IMR-90 (cell line): ENCODE results near the gene IL2RA. TPM values are rescaled to one million over a fixed set of nuclear protein-coding genes. Genes with fewer than 3 reads are reported as not detected.
A peak's percentile ranks its signal among the peaks of the same experiment; 100 is the strongest.

Source experiments
- ATAC-seq: fragments of 200-7000 bp; cut with Tn5 transposase; 2 replicates; pipeline ENCODE4 v1.9.1; 2020; ENCODE audit warnings: low read depth, mild to moderate bottlenecking, moderate library complexity
- BruUV-seq: library from RNA; stranded (reverse); fragments of 400-500 nt; replicated peaks from 2 replicates; lab custom pipeline; 2021; lab: Mats Ljungman, UMichigan
- CTCF ChIA-PET: fragments of 300-600 bp; formaldehyde crosslinking; extraction: SDS; loops from one replicate; lab custom pipeline; 2021; ENCODE audit warnings: antibody characterized with exemption; lab: Yijun Ruan, JAX
- POLR2A ChIA-PET: fragments of 300-600 bp; sonication (Branson Sonifier 250); formaldehyde crosslinking; loops from one replicate; lab custom pipeline; 2022; ENCODE audit warnings: antibody characterized with exemption; ENCODE audit not compliant: unreplicated experiment; lab: Charles Lee
- DNase-seq: peaks from one replicate; pipeline ENCODE4 v3.0.0; 2013
- H2AFZ ChIP-seq: replicated peaks from 2 replicates; pipeline ENCODE3; 2013; ENCODE audit warnings: low read length, mild to moderate bottlenecking; ENCODE audit not compliant: poor library complexity
- H2AK5ac ChIP-seq: 2 replicates; pipeline ENCODE4 v1.6.1; 2013; ENCODE audit warnings: low read depth, low read length, inconsistent platforms
- H2AK9ac ChIP-seq: replicated peaks from 2 replicates; pipeline ENCODE3; 2013; ENCODE audit warnings: mild to moderate bottlenecking, low read depth, low read length, moderate library complexity; ENCODE audit not compliant: poor library complexity
- H2BK120ac ChIP-seq: 2 replicates; pipeline ENCODE4 v1.6.1; 2013; ENCODE audit warnings: low read depth, low read length, inconsistent platforms
- H2BK15ac ChIP-seq: 3 replicates; pipeline ENCODE4 v1.6.1; 2013; ENCODE audit warnings: low read depth, low read length, inconsistent platforms
- H2BK20ac ChIP-seq: 2 replicates; pipeline ENCODE4 v1.6.1; 2013; ENCODE audit warnings: low read depth, mild to moderate bottlenecking, inconsistent platforms, low read length, moderate library complexity
- H2BK5ac ChIP-seq: 2 replicates; pipeline ENCODE4 v1.6.1; 2013; ENCODE audit warnings: mild to moderate bottlenecking, low read depth, low read length, inconsistent platforms; ENCODE audit not compliant: poor library complexity, severe bottlenecking
- H3K14ac ChIP-seq: replicated peaks from 2 replicates; pipeline ENCODE4 v1.6.1; 2013; ENCODE audit warnings: low read depth, low read length, inconsistent platforms
- H3K18ac ChIP-seq: 2 replicates; pipeline ENCODE4 v1.6.1; 2013; ENCODE audit warnings: low read depth, low read length, control low read depth
- H3K23ac ChIP-seq: 2 replicates; pipeline ENCODE4 v1.6.1; 2013; ENCODE audit warnings: low read depth, low read length, inconsistent platforms
- H3K27ac ChIP-seq: 2 replicates; pipeline ENCODE4 v1.5.1; 2013; ENCODE audit warnings: mild to moderate bottlenecking, control low read depth, low read length; ENCODE audit not compliant: insufficient read depth
- H3K27me3 ChIP-seq: 2 replicates; pipeline ENCODE4 v1.6.1; 2013; ENCODE audit warnings: low read length; ENCODE audit not compliant: control insufficient read depth, insufficient read depth
- H3K36me3 ChIP-seq: 2 replicates; pipeline ENCODE4 v1.6.1; 2013; ENCODE audit warnings: low read length, mixed read lengths; ENCODE audit not compliant: control insufficient read depth, insufficient read depth
- H3K4ac ChIP-seq: 2 replicates; pipeline ENCODE4 v1.6.1; 2013; ENCODE audit warnings: low read depth, low read length, inconsistent platforms
- H3K4me1 ChIP-seq: 2 replicates; pipeline ENCODE4 v1.6.1; 2013; ENCODE audit warnings: low read length, mixed read lengths; ENCODE audit not compliant: control insufficient read depth, insufficient read depth
- H3K4me2 ChIP-seq: 2 replicates; pipeline ENCODE4 v1.6.1; 2013; ENCODE audit warnings: low read depth, mild to moderate bottlenecking, control low read depth, low read length, moderate library complexity
- H3K4me3 ChIP-seq: 2 replicates; pipeline ENCODE4 v1.5.1; 2013; ENCODE audit warnings: low read depth, mild to moderate bottlenecking, control low read depth, low read length, moderate library complexity; ENCODE audit not compliant: insufficient read depth
- H3K56ac ChIP-seq: 2 replicates; pipeline ENCODE4 v1.6.1; 2013; ENCODE audit warnings: low read length, inconsistent platforms; ENCODE audit not compliant: insufficient read depth; ENCODE audit errors: extremely low read depth
- H3K79me1 ChIP-seq, 2 experiments: 2 replicates each; pipeline ENCODE4 v1.6.1; 2013; ENCODE audit warnings: low read length in 2 of 2, inconsistent platforms in 1 of 2, low read depth in 1 of 2
- H3K9ac ChIP-seq: 2 replicates; pipeline ENCODE4 v1.6.1; 2013; ENCODE audit warnings: low read depth, low read length, control low read depth
- H3K9me1 ChIP-seq: 2 replicates; pipeline ENCODE4 v1.6.1; 2013; ENCODE audit warnings: low read length, inconsistent platforms; ENCODE audit not compliant: insufficient read depth
- H3K9me3 ChIP-seq: 2 replicates; pipeline ENCODE4 v1.6.1; 2013; ENCODE audit warnings: low read length; ENCODE audit not compliant: control insufficient read depth, insufficient read depth
- H4K20me1 ChIP-seq: 2 replicates; pipeline ENCODE4 v1.6.1; 2013; ENCODE audit warnings: low read length, inconsistent platforms; ENCODE audit not compliant: insufficient read depth
- H4K5ac ChIP-seq: 2 replicates; pipeline ENCODE4 v1.6.1; 2013; ENCODE audit warnings: mild to moderate bottlenecking, low read depth, low read length, control low read depth
- H4K8ac ChIP-seq, 2 experiments: 2 replicates each; pipeline ENCODE4 v1.6.1; 2013; ENCODE audit warnings: low read depth in 2 of 2, low read length in 2 of 2, control low read depth in 1 of 2, inconsistent platforms in 1 of 2
- H4K91ac ChIP-seq: 2 replicates; pipeline ENCODE4 v1.6.1; 2013; ENCODE audit warnings: low read depth, low read length, inconsistent platforms; ENCODE audit not compliant: insufficient read depth
- BHLHE40 ChIP-seq: fragments of 150-350 bp; IDR thresholded peaks from 2 replicates; pipeline ENCODE4 v1.6.1; 2016; ENCODE audit warnings: mild to moderate bottlenecking, low read depth, low read length
- CEBPB ChIP-seq: IDR thresholded peaks from 2 replicates; pipeline ENCODE4 v1.6.1; 2012; ENCODE audit warnings: low read depth, low read length, improper control_type of control experiment
- CHD1 ChIP-seq: IDR thresholded peaks from 2 replicates; pipeline ENCODE4 v1.6.1; 2012; ENCODE audit warnings: low read depth, low read length, improper control_type of control experiment
- FOS ChIP-seq: fragments of 150-350 bp; IDR thresholded peaks from 2 replicates; pipeline ENCODE4 v1.6.1; 2016; ENCODE audit warnings: low read depth, low read length
- MAFK ChIP-seq: IDR thresholded peaks from 2 replicates; pipeline ENCODE4 v1.6.1; 2012; ENCODE audit warnings: low read depth, low read length, improper control_type of control experiment
- MAZ ChIP-seq: IDR thresholded peaks from 2 replicates; pipeline ENCODE4 v1.6.1; 2012; ENCODE audit warnings: low read depth, mild to moderate bottlenecking, low read length, improper control_type of control experiment, moderate library complexity, borderline replicate concordance
- MXI1 ChIP-seq: IDR thresholded peaks from 2 replicates; pipeline ENCODE4 v1.6.1; 2012; ENCODE audit warnings: low read depth, mild to moderate bottlenecking, low read length, moderate library complexity, borderline replicate concordance
- POLR2A ChIP-seq: IDR thresholded peaks from 2 replicates; pipeline ENCODE4 v1.6.1; 2012; ENCODE audit warnings: mild to moderate bottlenecking, low read depth, low read length
- RAD21 ChIP-seq: IDR thresholded peaks from 2 replicates; pipeline ENCODE4 v1.6.1; 2012; ENCODE audit warnings: low read length, improper control_type of control experiment
- RCOR1 ChIP-seq: IDR thresholded peaks from 2 replicates; pipeline ENCODE4 v1.6.1; 2012; ENCODE audit warnings: mild to moderate bottlenecking, low read length, improper control_type of control experiment; ENCODE audit not compliant: insufficient replicate concordance
- RFX5 ChIP-seq: IDR thresholded peaks from 2 replicates; pipeline ENCODE4 v1.8.0; 2012; ENCODE audit warnings: low read depth, mild to moderate bottlenecking, low read length, moderate library complexity
- SMC3 ChIP-seq: fragments of 150-350 bp; IDR thresholded peaks from 2 replicates; pipeline ENCODE4 v1.6.1; 2016; ENCODE audit warnings: low read depth, mild to moderate bottlenecking, antibody characterized with exemption, low read length, moderate library complexity
- WGBS, 2 experiments: methylation state at CpG; one replicate each; pipeline versions ENCODE4 v1.1.5 to v1.1.7; 2013; ENCODE audit warnings: missing lambda C conversion rate in 2 of 2; ENCODE audit not compliant: insufficient read length in 1 of 2; ENCODE audit errors: extremely low coverage in 2 of 2; 5-methylcytosine and 5-hydroxymethylcytosine counted together
- dilution Hi-C: fragments of 300-500 bp; cut with HindIII; formaldehyde crosslinking; loops from one replicate; pipeline ENCODE4 v1.14.3; 2018; ENCODE audit warnings: low sequenced_read_pairs; ENCODE audit not compliant: unreplicated experiment
- in situ Hi-C: fragments of 300-500 bp; cut with MboI; formaldehyde crosslinking; loops from 3 replicates; pipeline ENCODE4 v1.14.3; 2019; ENCODE audit warnings: low sequenced_read_pairs, inconsistent platforms, mixed read lengths
- intact Hi-C: fragments of 100-400 bp; cut with micrococcal nuclease; formaldehyde crosslinking; loops from 2 replicates; pipeline ENCODE4 v1.10.0; 2022
- polyA plus RNA-seq, 3 experiments: library from polyadenylated mRNA; depleted of rRNA; stranded (reverse); fragments of >200 nt; gene quantifications; 2 replicates each; pipeline ENCODE4 v1.2.3, GENCODE V29; 2012; ENCODE audit warnings: low replicate concordance in 1 of 3
- total RNA-seq: library from RNA; depleted of rRNA; stranded (reverse); fragments of >200 nt; gene quantifications from 2 replicates; pipeline ENCODE4 v1.2.3, GENCODE V29; 2012
- TF ChIP-seq, protein P1 (sequence below): conservative IDR thresholded peaks from 2 replicates; pipeline ENCODE4 v1.5.1; 2012; ENCODE audit warnings: mild to moderate bottlenecking, low read depth, low read length, improper control_type of control experiment
- TF ChIP-seq, protein P2 (sequence below): fragments of 150-350 bp; IDR thresholded peaks from 2 replicates; pipeline ENCODE4 v1.6.1; 2017; ENCODE audit warnings: mild to moderate bottlenecking, antibody characterized with exemption, low read length, low read depth
- TF ChIP-seq, protein P3 (sequence below): fragments of 150-350 bp; IDR thresholded peaks from 2 replicates; pipeline ENCODE4 v1.6.1; 2016; ENCODE audit warnings: low read depth, mild to moderate bottlenecking, low read length, moderate library complexity, borderline replicate concordance

The IL2RA gene
- total and polyA plus RNA-seq, 2 of the 4 experiments (the other 2 are of a cell fraction), result not detected

DNA sequence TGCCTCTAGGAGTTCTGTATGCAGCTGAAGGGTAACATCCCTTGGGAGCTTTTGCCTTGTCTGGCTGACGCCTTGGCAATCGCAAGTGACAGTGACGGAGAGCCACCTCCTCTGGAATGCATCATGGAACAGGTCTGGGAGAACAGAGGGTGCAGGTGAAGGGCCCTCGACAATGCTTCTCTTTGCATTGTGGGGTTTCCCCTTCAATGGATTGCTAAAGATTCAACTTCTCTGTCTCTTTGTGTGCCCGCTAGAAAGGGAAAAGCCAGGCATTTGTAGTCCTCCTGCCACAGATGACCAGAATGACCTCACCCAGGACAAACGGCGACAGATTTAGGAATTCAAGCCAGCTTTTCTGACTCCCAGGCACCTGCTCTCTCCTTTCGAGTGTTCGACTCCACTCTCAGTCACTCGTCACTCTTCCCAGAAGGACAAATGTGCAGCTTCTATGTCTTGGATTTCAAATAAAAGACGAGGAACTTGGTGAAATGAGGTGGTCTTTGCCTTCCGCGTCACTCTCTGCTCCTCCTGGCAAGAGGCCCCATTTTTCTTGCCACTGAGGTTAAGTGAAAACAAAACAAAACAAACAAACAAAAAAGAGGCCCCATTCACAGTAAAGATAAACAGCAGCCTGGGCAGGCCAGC lies 26.1 kb downstream of the IL2RA start:
- Histone ChIP-seq H3K18ac (no peak overlapping the region), H4K20me1 (no peaks in the 10 kb centered on the region), H3K4me1 (no peaks in the 10 kb centered on the region), H3K36me3 (no peaks in the 10 kb centered on the region), H3K27ac (no peak overlapping the region), H2BK15ac (no peak overlapping the region), H4K91ac (no peak overlapping the region), H3K56ac (no peak overlapping the region), H3K9me3 (no peaks in the 10 kb centered on the region), H3K9me1 (no peaks in the 10 kb centered on the region), H2AK5ac (no peak overlapping the region), H4K5ac (no peak overlapping the region), H2BK120ac (no peak overlapping the region), H3K4me2 (no peak overlapping the region), H2AK9ac (no peak overlapping the region), H2BK20ac (no peak overlapping the region), H4K8ac (no peak overlapping the region), H3K4ac (no peak overlapping the region), H3K27me3 (peaks cover 30% of the 10 kb centered on the region), H3K14ac (no peak overlapping the region), H3K79me1 (no peaks in the 10 kb centered on the region), H3K9ac (no peak overlapping the region), H2AFZ (peak overlapping the region; percentile 58), H2BK5ac (no peak overlapping the region), H3K4me3 (no peak overlapping the region), H3K23ac (no peak overlapping the region)
- intact Hi-C loops, result no loop called here
- BruUV-seq, result no TSS peak
- WGBS, 2 experiments, result 75% methylated on average over 4 of the region's 13 CpGs; no CpG with 5 or more reads in 1 of the 2 experiments
- dilution Hi-C loops, result no loop called here
- ATAC-seq (no peak), DNase-seq (no peak)
- ChIA-PET POLR2A (no interaction called here), CTCF (no interaction called here)
- in situ Hi-C loops, result no loop called here
- TF ChIP-seq SMC3 (no peak), POLR2A (no peak), FOS (no peak), RCOR1 (no peak), MXI1 (no peak), MAFK (no peak), RFX5 (no peak), CHD1 (no peak), RAD21 (no peak), MAZ (no peak), BHLHE40 (no peak), CEBPB (no peak)
- TF ChIP-seq, protein P1, sequence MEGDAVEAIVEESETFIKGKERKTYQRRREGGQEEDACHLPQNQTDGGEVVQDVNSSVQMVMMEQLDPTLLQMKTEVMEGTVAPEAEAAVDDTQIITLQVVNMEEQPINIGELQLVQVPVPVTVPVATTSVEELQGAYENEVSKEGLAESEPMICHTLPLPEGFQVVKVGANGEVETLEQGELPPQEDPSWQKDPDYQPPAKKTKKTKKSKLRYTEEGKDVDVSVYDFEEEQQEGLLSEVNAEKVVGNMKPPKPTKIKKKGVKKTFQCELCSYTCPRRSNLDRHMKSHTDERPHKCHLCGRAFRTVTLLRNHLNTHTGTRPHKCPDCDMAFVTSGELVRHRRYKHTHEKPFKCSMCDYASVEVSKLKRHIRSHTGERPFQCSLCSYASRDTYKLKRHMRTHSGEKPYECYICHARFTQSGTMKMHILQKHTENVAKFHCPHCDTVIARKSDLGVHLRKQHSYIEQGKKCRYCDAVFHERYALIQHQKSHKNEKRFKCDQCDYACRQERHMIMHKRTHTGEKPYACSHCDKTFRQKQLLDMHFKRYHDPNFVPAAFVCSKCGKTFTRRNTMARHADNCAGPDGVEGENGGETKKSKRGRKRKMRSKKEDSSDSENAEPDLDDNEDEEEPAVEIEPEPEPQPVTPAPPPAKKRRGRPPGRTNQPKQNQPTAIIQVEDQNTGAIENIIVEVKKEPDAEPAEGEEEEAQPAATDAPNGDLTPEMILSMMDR, result no peak
- TF ChIP-seq, protein P2, sequence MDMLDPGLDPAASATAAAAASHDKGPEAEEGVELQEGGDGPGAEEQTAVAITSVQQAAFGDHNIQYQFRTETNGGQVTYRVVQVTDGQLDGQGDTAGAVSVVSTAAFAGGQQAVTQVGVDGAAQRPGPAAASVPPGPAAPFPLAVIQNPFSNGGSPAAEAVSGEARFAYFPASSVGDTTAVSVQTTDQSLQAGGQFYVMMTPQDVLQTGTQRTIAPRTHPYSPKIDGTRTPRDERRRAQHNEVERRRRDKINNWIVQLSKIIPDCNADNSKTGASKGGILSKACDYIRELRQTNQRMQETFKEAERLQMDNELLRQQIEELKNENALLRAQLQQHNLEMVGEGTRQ, result no peak
- TF ChIP-seq, protein P3, sequence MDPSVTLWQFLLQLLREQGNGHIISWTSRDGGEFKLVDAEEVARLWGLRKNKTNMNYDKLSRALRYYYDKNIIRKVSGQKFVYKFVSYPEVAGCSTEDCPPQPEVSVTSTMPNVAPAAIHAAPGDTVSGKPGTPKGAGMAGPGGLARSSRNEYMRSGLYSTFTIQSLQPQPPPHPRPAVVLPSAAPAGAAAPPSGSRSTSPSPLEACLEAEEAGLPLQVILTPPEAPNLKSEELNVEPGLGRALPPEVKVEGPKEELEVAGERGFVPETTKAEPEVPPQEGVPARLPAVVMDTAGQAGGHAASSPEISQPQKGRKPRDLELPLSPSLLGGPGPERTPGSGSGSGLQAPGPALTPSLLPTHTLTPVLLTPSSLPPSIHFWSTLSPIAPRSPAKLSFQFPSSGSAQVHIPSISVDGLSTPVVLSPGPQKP, result no peak
